Stimulated activated CD8-positive, alpha-beta memory T cell treated with anti-CD3 and anti-CD28 coated beads, Interleukin-12 subunit alpha, Interleukin-12 subunit beta, amount 100 ng/mL, for 24 hours (primary cell): ENCODE measurements around the gene HSPA4.
A peak's percentile ranks its signal among the peaks of the same experiment; 100 is the strongest.
"Not testable (repeated sequence)": the region's sequence is repeated elsewhere in the genome, so short reads cannot be mapped to it uniquely, and the experiment has no call there.

Experiments used
- DNase-seq: peaks from one replicate; pipeline ENCODE4 v3.0.0-alpha.2; 2020; ENCODE audit errors: extremely low read depth

The HSPA4 gene

GRCh38 chr5:133050521-133050920 is 1.3 kb upstream of the HSPA4 start:
- no peak for DNase-seq

- no peak for DNase-seq
These were observed 712 bp upstream of the HSPA4 start for GRCh38 chr5:133051061-133051541.

GRCh38 chr5:133052317-133053175 is 733 bp downstream of the HSPA4 start:
- DNase-seq = peak; percentile 31

- no peak for DNase-seq
These were observed 1.6 kb downstream of the HSPA4 start for GRCh38 chr5:133053448-133053847.

GRCh38 chr5:133054697-133055471 is 3.1 kb downstream of the HSPA4 start:
- DNase-seq = no peak

GRCh38 chr5:133056891-133057290 is 5.1 kb downstream of the HSPA4 start:
- no peak for DNase-seq

- DNase-seq = no peak
These were observed 7.8 kb downstream of the HSPA4 start for GRCh38 chr5:133059621-133060020.

- DNase-seq = no peak
These were observed 10.5 kb downstream of the HSPA4 start for GRCh38 chr5:133062276-133062675.

GRCh38 chr5:133063965-133064364 is 12.2 kb downstream of the HSPA4 start:
- no peak for DNase-seq

GRCh38 chr5:133065471-133065870 is 13.7 kb downstream of the HSPA4 start:
- DNase-seq = no peak

- DNase-seq = no peak
These were observed 14.2 kb downstream of the HSPA4 start for GRCh38 chr5:133066045-133066444.

- no peak for DNase-seq
These were observed 20.2 kb downstream of the HSPA4 start for GRCh38 chr5:133072021-133072420.

GRCh38 chr5:133075572-133076536 is 24.0 kb downstream of the HSPA4 start:
- DNase-seq = no peak

GRCh38 chr5:133079048-133079447 is 27.2 kb downstream of the HSPA4 start:
- no peak for DNase-seq

- no peak for DNase-seq
These were observed 29.2 kb downstream of the HSPA4 start for GRCh38 chr5:133081036-133081435.

- no peak for DNase-seq
These were observed 29.9 kb downstream of the HSPA4 start for GRCh38 chr5:133081703-133082102.

GRCh38 chr5:133082128-133082527 is 30.3 kb downstream of the HSPA4 start:
- no peak for DNase-seq

- no peak for DNase-seq
These were observed 32.1 kb downstream of the HSPA4 start for GRCh38 chr5:133083901-133084300.

- DNase-seq = not testable (repeated sequence)
These were observed 33.4 kb downstream of the HSPA4 start for GRCh38 chr5:133085171-133085570.

GRCh38 chr5:133086366-133086875 is 34.6 kb downstream of the HSPA4 start:
- no peak for DNase-seq

GRCh38 chr5:133088064-133088463 is 36.3 kb downstream of the HSPA4 start:
- no peak for DNase-seq
